Measurements from ENCODE around the gene SMIM43.
A peak's percentile ranks its signal among the peaks of the same experiment; 100 is the strongest.
"Not testable (repeated sequence)": the region's sequence is repeated elsewhere in the genome, so short reads cannot be mapped to it uniquely, and the experiment has no call there.

SMIM43 gene

DNA sequence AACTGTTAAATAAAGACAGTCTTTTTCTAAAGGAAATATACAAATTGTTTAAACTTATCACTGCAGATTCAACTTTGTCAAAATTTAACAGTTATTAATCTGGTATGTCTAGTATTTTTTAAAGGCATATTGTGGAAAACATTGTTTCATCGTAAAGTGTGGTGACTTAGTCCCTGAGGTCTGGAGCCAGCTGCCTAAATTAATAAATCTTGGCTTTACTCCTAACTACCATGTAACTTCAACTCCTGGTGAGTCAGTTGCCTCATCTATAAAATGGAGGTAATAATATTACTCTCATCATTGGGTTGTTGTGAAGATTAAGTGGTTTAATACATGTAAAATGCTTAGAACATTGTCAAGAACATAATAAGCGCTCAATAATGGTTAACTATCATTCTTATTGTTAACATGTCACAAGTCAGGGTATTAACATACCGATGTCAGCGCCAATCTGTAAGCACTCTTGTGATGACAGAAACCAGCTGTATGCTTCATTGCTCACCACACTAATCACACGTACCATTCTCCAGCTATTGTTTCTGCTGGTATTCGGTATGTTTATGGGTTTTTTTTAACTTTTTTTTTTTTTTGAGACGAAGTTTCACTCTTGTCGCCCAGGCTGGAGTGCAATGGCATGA, 14.1 kb upstream of the SMIM43 start:
- DNase-seq, result no peak

DNA sequence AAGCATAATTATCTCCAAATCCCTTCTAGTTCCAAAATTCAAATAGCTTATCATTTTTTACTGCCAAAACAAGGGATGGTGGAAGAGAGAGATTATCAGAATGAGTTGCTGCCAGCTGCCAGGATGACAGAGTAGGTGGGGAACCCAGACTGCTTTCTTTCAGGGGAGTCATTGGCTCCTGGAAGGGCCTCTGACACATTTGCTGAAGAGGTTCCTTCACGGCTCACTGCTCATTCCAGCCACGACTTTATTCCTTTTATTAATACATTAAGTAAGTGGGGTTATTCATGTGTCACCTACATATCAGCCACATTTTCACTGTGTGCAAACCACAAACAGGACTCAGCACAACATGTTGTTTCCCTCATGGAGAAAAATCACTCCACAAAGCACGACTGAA, 12.7 kb upstream of the SMIM43 start:
- no peak for DNase-seq

- DNase-seq, result no peak
These were observed 11.8 kb upstream of the SMIM43 start for GRCh38 chr4:121776610-121777401.

- DNase-seq, result no peak
These were observed 8.9 kb upstream of the SMIM43 start for GRCh38 chr4:121773883-121774282.

DNA sequence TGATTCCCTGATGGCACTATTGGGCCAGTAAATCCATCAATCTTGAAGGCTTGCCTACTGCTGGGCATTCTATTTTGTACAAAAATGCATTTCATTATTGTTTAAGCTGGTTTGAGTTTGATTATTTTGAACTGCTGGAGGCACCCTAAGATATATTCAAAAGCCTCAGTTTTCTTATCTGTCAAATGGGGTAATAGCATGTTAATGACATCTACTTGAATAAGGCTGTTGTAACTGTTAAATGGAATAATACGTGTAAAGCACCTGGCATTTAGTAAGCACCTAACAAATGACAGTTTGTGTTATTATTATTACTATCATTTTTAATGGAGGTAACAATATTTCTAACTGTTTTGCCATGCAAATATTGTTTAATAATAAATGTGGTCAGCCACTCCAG, 6.9 kb upstream of the SMIM43 start:
- DNase-seq, result no peak

DNA sequence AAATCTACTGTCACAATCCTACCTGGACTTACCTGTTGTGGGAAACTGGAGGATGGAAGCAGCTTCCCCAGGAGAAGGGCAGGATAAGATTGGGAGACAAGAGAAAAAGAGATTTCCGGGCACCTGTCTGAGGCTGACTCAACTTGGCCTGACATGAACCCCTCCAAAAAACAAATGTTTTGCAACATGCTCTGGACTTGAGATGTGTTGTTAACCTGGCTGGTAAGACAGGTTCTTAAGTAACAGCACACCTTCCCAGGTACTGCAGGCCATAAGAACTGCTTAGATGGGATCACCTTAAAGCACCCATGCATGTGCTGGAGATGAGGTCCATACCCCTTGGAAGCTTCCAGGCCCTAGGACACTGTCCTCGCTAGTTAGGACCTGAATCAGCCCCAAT, 4.4 kb upstream of the SMIM43 start:
- no peak for DNase-seq

GRCh38 chr4:121767166-121767565, 2.2 kb upstream of the SMIM43 start:
- DNase-seq, result no peak

GRCh38 chr4:121765971-121766538, 1.1 kb upstream of the SMIM43 start:
- DNase-seq, result no peak

DNA sequence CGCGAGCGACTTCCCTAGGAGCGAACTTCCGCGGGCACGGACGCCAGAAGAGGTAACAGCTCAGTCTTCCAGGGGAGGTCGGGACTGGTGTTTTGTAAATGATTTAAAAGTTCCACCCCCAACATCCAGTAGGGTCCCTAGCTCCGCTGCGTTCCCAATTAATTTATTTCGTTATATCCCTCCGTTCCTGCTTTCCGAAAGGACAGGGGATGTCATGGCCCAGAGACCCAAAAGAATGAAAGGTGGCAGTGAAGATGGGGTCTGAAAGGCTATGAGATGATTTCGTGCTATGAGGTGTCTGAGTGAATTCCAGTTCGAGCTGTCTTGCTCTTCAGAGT, 373 bp upstream of the SMIM43 start:
- no peak for DNase-seq

DNA sequence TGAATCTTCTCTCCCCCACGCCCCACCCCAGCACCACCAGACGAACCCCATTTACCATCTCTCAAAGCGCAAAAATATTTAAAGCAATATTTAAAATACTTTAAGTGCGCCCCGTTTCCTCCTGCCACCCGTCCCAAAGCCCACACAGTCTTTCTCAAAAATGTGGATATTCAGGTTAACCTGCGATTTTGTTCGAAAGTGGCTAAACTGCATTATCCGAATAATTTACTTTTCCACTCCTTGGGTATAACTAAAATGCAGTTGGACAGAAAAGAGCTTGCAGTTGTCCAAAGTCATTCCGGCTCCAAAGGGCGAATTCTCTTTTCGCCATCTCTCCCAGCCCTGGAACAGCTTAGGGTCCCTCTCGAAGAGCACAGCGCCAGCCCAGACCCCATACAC, 662 bp downstream of the SMIM43 start:
- no peak for DNase-seq

DNA sequence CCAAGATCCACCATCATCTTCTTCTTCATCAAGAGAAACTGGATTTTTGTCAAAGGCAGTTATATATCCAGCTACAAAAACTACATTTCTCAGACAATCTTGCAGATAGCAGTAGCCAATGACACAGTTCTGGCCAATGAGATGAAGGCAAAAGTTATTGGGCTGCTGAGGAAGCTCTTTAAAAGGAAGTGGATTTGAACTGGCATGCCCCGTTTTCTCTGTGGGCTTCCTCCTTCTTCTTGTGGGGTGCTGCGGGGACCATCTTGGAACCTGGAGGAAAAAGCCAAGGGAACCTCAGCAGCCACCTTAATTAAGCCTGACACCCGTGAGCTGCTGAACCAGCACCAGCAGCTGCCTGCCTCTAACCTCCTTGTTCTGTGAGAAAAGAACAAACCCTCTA, 4.8 kb downstream of the SMIM43 start:
- no peak for DNase-seq

DNA sequence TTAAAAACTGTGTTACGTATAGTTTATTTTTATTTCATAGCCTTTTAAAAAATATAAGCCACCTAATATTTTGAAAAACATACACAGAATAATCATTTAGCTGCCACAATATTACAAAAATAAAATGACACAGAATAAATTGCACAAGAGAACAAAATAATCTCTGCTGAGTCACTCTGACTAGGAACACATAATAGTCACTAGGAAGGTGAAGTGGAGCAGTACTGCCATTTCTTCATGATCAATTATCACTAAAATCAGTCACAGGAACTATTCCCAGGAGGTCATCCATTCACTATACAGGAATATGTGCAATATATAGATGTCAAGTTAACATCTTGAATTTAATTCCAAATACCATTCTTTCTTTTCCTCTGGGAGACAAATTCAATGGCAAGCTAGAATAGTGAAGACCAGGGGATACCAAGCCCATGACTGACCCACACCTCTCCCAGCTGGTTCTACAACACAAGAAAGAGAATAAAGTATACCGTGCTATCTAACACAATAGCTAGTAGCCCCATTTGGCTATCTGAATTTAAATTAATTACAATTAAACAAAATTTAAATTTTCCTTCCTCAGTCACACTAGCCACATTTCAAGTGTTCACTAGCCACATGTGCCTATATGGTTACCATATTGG, 5.9 kb downstream of the SMIM43 start:
- DNase-seq, result no peak

DNA sequence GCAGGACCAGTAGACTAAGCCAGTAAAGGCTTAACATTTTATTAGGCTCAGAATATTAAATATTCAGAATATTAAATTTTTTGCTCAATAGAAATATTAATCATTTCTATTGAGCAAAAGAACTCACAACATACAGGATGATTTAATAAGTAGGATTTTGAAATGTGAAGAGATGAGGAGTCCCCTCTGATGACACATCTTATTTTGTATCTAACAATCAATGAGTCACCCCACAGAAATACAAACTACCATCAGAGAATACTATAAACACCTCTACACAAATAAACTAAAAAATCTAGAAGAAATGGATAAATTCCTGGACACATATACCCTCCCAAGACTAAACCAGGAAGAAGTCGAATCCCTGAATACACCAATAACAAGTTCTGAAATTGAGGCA, 12.8 kb downstream of the SMIM43 start:
- not testable (repeated sequence) for DNase-seq

DNA sequence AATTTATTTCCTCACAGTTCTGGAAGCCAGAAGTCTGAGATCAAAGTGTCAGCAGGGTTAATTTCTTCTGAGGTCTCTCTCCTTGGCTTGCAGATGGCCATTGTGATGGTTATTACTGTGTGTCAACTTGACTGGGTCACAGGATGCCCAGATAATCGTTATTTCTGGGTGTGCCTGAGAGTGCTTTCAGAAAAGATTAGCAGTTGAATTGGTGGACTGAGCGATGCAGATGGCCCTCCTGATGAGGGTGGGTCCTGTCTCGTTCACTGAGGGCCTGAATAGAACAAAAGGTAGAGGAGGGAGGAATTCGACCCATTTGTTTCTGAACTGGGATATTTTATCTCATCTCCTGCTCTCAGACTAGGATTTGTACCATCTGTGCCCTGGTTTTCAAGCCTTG, 15.7 kb downstream of the SMIM43 start:
- no peak for DNase-seq

GRCh38 chr4:121742794-121743193, 22.2 kb downstream of the SMIM43 start:
- no peak for DNase-seq

DNA sequence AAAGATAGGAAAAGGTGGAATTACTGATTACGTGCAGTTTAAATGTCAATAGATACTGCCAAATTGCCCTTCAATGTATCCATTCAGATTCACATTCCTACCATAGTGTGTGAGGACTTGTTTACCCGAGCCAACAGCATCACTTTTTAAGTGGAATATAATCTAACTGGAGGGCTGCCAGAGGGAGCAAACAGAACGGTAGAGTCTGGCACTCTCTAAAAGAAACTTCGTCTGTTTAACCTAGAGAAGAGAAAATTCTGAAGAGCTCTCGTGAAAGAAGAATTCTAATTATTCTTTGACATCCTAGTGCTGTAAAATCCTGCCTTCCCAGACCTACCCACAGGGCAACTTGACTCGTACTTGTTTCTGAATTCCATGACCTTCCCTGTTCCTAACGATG, 23.2 kb downstream of the SMIM43 start:
- DNase-seq, result no peak

- DNase-seq, result no peak
These were observed 24.1 kb downstream of the SMIM43 start for GRCh38 chr4:121740796-121741409.

DNA sequence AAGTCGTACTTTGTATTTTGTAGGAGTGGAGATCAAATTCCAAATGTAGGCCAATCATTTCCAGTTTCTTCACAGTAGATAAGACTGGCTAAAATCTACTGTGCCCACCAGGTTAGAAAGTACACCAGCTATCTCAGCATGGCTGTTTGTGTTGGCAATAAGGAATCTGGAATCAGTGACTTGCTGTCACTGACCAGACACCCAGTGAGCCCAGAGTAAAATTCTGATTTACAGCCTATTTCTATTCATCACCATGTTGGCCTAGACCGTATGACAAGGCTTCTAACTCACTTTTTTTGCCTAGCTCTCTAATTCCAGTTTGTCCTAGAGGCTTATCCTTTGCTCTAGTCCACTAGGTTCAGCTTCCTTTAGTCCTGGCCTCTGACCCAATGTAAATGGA, 25.4 kb downstream of the SMIM43 start:
- no peak for DNase-seq

DNA sequence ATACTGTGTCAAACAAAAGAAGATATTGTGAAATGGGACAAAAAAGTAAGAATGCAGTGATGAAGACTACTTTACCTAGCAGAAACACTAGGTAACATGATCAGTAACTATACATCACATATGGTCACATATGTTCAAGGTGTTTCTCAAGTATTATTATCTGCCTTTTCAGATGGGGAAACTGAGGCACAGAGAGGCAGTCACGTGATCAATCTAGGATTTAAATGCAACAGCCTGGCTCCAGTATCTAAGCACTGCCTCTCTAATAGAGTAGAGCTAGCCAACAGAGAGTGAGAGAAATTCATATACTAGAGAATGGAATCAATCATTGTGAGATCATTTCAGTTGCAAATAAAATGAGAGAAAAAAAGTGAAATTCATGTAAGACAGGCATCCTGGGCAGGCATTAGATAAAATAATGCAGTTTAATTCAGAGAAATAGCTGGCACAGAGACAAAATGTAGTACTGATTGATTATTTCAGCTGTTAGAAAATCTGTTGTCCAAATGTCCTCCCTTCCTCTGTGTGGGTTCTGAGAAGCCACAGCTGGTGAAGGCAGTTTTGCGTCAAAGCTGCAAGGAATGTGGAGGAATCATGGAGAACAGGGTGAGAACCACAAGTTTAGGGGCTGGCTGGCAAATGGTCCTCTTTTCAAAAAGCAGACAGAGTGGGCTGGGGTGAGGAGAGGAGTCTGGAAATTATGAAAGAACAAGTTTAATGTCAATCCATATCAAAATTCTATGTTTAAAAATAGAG, 26.0 kb downstream of the SMIM43 start:
- no peak for DNase-seq

- no peak for DNase-seq
These were observed 27.0 kb downstream of the SMIM43 start for GRCh38 chr4:121737846-121738554.

DNA sequence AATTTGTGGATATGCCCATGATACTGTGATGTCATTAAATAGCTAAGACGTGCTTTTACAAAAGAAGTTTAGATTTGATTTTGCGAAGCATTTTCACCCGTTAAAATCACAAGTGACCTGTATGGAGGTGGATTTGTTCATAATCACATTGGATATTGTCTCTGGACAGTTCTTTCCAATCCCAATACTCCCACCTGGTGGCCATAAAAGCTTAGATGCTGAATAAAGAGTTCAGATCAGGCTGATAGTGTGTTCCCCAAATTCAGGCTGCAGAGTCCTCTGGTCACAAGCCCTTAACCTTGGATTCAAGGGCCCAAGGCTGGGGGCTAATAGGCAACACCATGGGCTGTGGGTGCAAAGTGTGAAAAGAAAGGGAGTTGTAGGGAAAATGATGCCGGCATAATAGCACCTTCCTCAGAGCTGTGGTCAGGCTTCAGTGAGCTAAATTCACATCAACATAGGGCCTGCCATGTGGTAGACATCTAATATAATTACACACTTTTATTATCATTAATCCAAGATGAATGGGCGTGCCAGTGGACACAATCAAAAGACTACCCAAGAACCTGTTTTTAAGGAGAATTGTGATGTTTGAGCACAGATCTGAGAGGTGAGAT, 28.1 kb downstream of the SMIM43 start:
- peak; percentile 21 for DNase-seq

- DNase-seq, result no peak
These were observed 30.4 kb downstream of the SMIM43 start for GRCh38 chr4:121734571-121734970.

Measured in midbrain (tissue), 1 donor.